H9 (cell line): ENCODE data around the gene SPAG5. TPM values are rescaled to one million over a fixed set of nuclear protein-coding genes. Genes with fewer than 3 reads are reported as not detected.

Source experiments
- DNase-seq: peaks from one replicate; pipeline ENCODE4 v3.0.0-alpha.2; 2017
- H2AFZ ChIP-seq: one replicate; pipeline ENCODE4 v1.6.1; 2013; ENCODE audit warnings: mild to moderate bottlenecking, low read length, control low read depth, moderate library complexity
- H2AK5ac ChIP-seq: 2 replicates; pipeline ENCODE4 v1.6.1; 2013; ENCODE audit warnings: low read length, control low read depth, mixed read lengths; ENCODE audit not compliant: insufficient read length
- H2BK120ac ChIP-seq: one replicate; pipeline ENCODE4 v1.6.1; 2013; ENCODE audit warnings: low read depth, mild to moderate bottlenecking, low read length, control low read depth, inconsistent platforms; ENCODE audit not compliant: poor library complexity, severe bottlenecking
- H2BK12ac ChIP-seq: 2 replicates; pipeline ENCODE4 v1.6.1; 2013; ENCODE audit warnings: low read length, control low read depth, mixed read lengths, low read depth; ENCODE audit not compliant: insufficient read length
- H2BK15ac ChIP-seq: 2 replicates; pipeline ENCODE4 v1.6.1; 2013; ENCODE audit warnings: low read depth, low read length, control low read depth
- H2BK20ac ChIP-seq: one replicate; pipeline ENCODE4 v1.6.1; 2013; ENCODE audit warnings: low read depth, mild to moderate bottlenecking, low read length, control low read depth, inconsistent platforms; ENCODE audit not compliant: poor library complexity, severe bottlenecking
- H2BK5ac ChIP-seq: 2 replicates; pipeline ENCODE4 v1.6.1; 2013; ENCODE audit warnings: low read length, control low read depth, mixed read lengths; ENCODE audit not compliant: insufficient read length
- H3K14ac ChIP-seq: 2 replicates; pipeline ENCODE4 v1.6.1; 2013; ENCODE audit warnings: low read length, control low read depth; ENCODE audit not compliant: insufficient read depth
- H3K18ac ChIP-seq: 2 replicates; pipeline ENCODE4 v1.6.1; 2013; ENCODE audit warnings: low read depth, mild to moderate bottlenecking, mixed read lengths, low read length, control low read depth; ENCODE audit not compliant: insufficient read length
- H3K23ac ChIP-seq: 2 replicates; pipeline ENCODE4 v1.6.1; 2013; ENCODE audit warnings: low read length, control low read depth, mixed read lengths, low read depth; ENCODE audit not compliant: insufficient read length
- H3K23me2 ChIP-seq: 2 replicates; pipeline ENCODE4 v1.6.1; 2013; ENCODE audit warnings: low read depth, mild to moderate bottlenecking, mixed read lengths, low read length, control low read depth; ENCODE audit not compliant: insufficient read length, poor library complexity, severe bottlenecking
- H3K27ac ChIP-seq: 2 replicates; pipeline ENCODE4 v1.5.1; 2013; ENCODE audit warnings: low read length, control low read depth, mixed read lengths, low read depth; ENCODE audit not compliant: insufficient read length
- H3K27me3 ChIP-seq: 2 replicates; pipeline ENCODE4 v1.6.1; 2013; ENCODE audit warnings: low read length, control low read depth, inconsistent platforms; ENCODE audit not compliant: insufficient read depth
- H3K4ac ChIP-seq: 2 replicates; pipeline ENCODE4 v1.6.1; 2013; ENCODE audit warnings: low read depth, mild to moderate bottlenecking, control low read depth, inconsistent platforms, low read length, moderate library complexity
- H3K4me1 ChIP-seq: 2 replicates; pipeline ENCODE4 v1.6.1; 2013; ENCODE audit warnings: low read length, control low read depth, inconsistent platforms; ENCODE audit not compliant: insufficient read depth
- H3K4me2 ChIP-seq: 2 replicates; pipeline ENCODE4 v1.6.1; 2013; ENCODE audit warnings: low read length, control low read depth, mixed read lengths; ENCODE audit not compliant: insufficient read length, insufficient read depth
- H3K56ac ChIP-seq: 2 replicates; pipeline ENCODE4 v1.6.1; 2013; ENCODE audit warnings: low read depth, mild to moderate bottlenecking, mixed read lengths, low read length, control low read depth; ENCODE audit not compliant: insufficient read length
- H3K79me1 ChIP-seq: 2 replicates; pipeline ENCODE4 v1.6.1; 2013; ENCODE audit warnings: low read depth, mild to moderate bottlenecking, moderate library complexity, low read length, control low read depth, inconsistent platforms; ENCODE audit not compliant: insufficient read depth, poor library complexity, severe bottlenecking
- H3K79me2 ChIP-seq: 2 replicates; pipeline ENCODE4 v1.6.1; 2013; ENCODE audit warnings: low read length, control low read depth, inconsistent platforms; ENCODE audit not compliant: insufficient read depth
- H3K9ac ChIP-seq: 2 replicates; pipeline ENCODE4 v1.6.1; 2013; ENCODE audit warnings: low read length, control low read depth, mixed read lengths; ENCODE audit not compliant: insufficient read length; ENCODE audit errors: extremely low read depth
- H3K9me3 ChIP-seq: one replicate; pipeline ENCODE4 v1.6.1; 2013; ENCODE audit warnings: low read depth, low read length, inconsistent platforms; ENCODE audit not compliant: control insufficient read depth
- H3T11ph ChIP-seq: one replicate; pipeline ENCODE4 v1.6.1; 2013; ENCODE audit warnings: mild to moderate bottlenecking, low read length, control low read depth, inconsistent platforms
- H4K20me1 ChIP-seq: one replicate; pipeline ENCODE4 v1.6.1; 2013; ENCODE audit not compliant: control insufficient read depth, insufficient read length, insufficient read depth
- H4K5ac ChIP-seq: 2 replicates; pipeline ENCODE4 v1.6.1; 2013; ENCODE audit warnings: low read depth, mild to moderate bottlenecking, mixed read lengths, low read length, control low read depth; ENCODE audit not compliant: insufficient read length
- H4K8ac ChIP-seq: replicated peaks from 2 replicates; pipeline ENCODE4 v1.6.1; 2013; ENCODE audit warnings: low read length, control low read depth, mixed read lengths, low read depth; ENCODE audit not compliant: insufficient read length
- H4K91ac ChIP-seq: 2 replicates; pipeline ENCODE4 v1.6.1; 2013; ENCODE audit warnings: low read depth, mild to moderate bottlenecking, moderate library complexity, mixed read lengths, low read length, control low read depth; ENCODE audit not compliant: insufficient read length
- H3K27ac Mint-ChIP-seq, 3 experiments: 2 replicates in 2 of 3; 3 replicates in 1 of 3; pipeline ENCODE4 v1.8.0; 2020 to 2021; ENCODE audit warnings: mixed read lengths in 3 of 3, mild to moderate bottlenecking in 1 of 3, moderate library complexity in 1 of 3
- H3K27me3 Mint-ChIP-seq: 2 replicates; pipeline ENCODE4 v1.8.0; 2021; ENCODE audit warnings: low read depth, mild to moderate bottlenecking, moderate library complexity, mixed read lengths
- H3K36me3 Mint-ChIP-seq, 3 experiments: 2 replicates in 2 of 3; 3 replicates in 1 of 3; pipeline ENCODE4 v1.8.0; 2020 to 2021; ENCODE audit warnings: low read depth in 3 of 3, mixed read lengths in 3 of 3; ENCODE audit not compliant: insufficient read depth in 1 of 3
- H3K4me1 Mint-ChIP-seq, 2 experiments: 2 replicates each; pipeline ENCODE4 v1.8.0; 2020; ENCODE audit warnings: mixed read lengths in 2 of 2
- H3K4me3 Mint-ChIP-seq, 2 experiments: 2 replicates in 1 of 2; 3 replicates in 1 of 2; pipeline ENCODE4 v1.8.0; 2020 to 2021; ENCODE audit warnings: mild to moderate bottlenecking in 2 of 2, mixed read lengths in 2 of 2, moderate library complexity in 1 of 2
- H3K9me3 Mint-ChIP-seq, 2 experiments: 2 replicates in 1 of 2; 3 replicates in 1 of 2; pipeline ENCODE4 v1.8.0; 2020; ENCODE audit warnings: mild to moderate bottlenecking in 2 of 2, mixed read lengths in 2 of 2, moderate library complexity in 1 of 2
- WGBS: extraction: QIAGEN DNeasy Blood & Tissue Kit; methylation state at CpG from one replicate; pipeline ENCODE4 v1.1.7; 2013; ENCODE audit warnings: missing lambda C conversion rate, low lambda C conversion rate, mixed read lengths; ENCODE audit not compliant: insufficient read length; ENCODE audit errors: extremely low coverage; 5-methylcytosine and 5-hydroxymethylcytosine counted together
- total RNA-seq: library from RNA; stranded (reverse); gene quantifications from 2 replicates; pipeline ENCODE4 v1.2.1, GENCODE V29; 2021
- TF ChIP-seq, protein P1 (sequence below): fragments of 200-600 bp; sonication (generic); conservative IDR thresholded peaks from 3 replicates; pipeline ENCODE4 v1.8.0; 2021; ENCODE audit warnings: antibody characterized with exemption, mild to moderate bottlenecking

The SPAG5 gene
- total RNA-seq, 1 experiment from 2014 or later = 122 TPM

DNA sequence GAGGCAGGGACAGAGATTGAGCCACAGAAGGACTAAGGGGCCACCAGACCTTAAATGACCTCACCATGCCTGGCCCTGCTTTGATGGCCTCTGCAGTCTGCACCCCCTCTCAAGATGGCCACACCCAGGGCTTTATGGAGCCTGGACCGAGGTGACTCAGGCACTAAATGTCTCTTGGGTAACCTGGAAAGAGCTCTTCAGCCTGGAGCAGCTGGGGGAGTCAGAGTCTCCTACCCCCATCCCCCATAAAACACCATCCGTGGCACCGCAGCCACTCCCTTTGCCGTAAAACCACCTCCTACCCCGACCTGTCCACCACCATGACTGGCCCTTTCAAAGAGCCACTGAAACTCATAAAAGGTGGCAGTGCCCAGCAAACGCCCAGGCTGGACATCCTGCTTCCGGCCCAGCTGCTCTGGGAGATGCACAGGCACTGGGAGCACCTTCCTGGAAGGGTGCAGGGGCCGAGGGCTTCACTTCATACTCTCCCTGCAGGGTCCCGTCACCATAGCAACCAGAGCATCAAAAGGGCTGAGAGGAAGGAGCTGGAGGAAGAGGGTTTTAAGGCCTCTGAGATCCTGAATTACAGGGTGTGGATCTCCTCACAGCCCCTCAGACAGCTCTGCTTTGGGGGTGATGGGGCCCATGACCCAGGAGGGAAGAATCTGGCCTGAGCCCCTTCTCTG is 70.4 kb downstream of the SPAG5 start:
- no peak overlapping the region for H3K23ac ChIP-seq
- no peak overlapping the region for H3K56ac ChIP-seq
- WGBS = no CpG with 5 or more reads among the region's 9 CpGs
- H3K14ac ChIP-seq = no peak overlapping the region
- no peak overlapping the region for H4K8ac ChIP-seq
- Mint-ChIP-seq H3K36me3 (no peaks in the 10 kb centered on the region), H3K4me3 (no peak overlapping the region), H3K27ac (no peak overlapping the region), H3K27me3 (peaks cover 12% of the 10 kb centered on the region), H3K9me3 (no peaks in the 10 kb centered on the region), H3K4me1 (peaks cover 2 to 27% of the 10 kb centered on the region in 2 experiments; a peak in 3 of 4 replicates)
- no peak overlapping the region for H3K4me2 ChIP-seq
- H4K20me1 ChIP-seq = no peaks in the 10 kb centered on the region
- no peaks in the 10 kb centered on the region for H3K4me1 ChIP-seq
- H2BK12ac ChIP-seq = no peak overlapping the region
- H2AK5ac ChIP-seq = no peak overlapping the region
- no peak overlapping the region for H3K18ac ChIP-seq
- H3K27ac ChIP-seq = no peak overlapping the region
- no peak overlapping the region for H2BK120ac ChIP-seq
- no peak overlapping the region for H2BK5ac ChIP-seq
- H3K9ac ChIP-seq = no peak overlapping the region
- H3K9me3 ChIP-seq = no peaks in the 10 kb centered on the region
- H2AFZ ChIP-seq = no peak overlapping the region
- H2BK15ac ChIP-seq = no peak overlapping the region
- H3K4ac ChIP-seq = no peak overlapping the region
- no peak overlapping the region for H2BK20ac ChIP-seq
- H3K79me1 ChIP-seq = no peaks in the 10 kb centered on the region
- no peak overlapping the region for H4K91ac ChIP-seq
- no peaks in the 10 kb centered on the region for H3K23me2 ChIP-seq
- H3T11ph ChIP-seq = no peak overlapping the region
- H3K79me2 ChIP-seq = no peaks in the 10 kb centered on the region
- H4K5ac ChIP-seq = no peak overlapping the region
- no peaks in the 10 kb centered on the region for H3K27me3 ChIP-seq
- TF ChIP-seq, protein P1, sequence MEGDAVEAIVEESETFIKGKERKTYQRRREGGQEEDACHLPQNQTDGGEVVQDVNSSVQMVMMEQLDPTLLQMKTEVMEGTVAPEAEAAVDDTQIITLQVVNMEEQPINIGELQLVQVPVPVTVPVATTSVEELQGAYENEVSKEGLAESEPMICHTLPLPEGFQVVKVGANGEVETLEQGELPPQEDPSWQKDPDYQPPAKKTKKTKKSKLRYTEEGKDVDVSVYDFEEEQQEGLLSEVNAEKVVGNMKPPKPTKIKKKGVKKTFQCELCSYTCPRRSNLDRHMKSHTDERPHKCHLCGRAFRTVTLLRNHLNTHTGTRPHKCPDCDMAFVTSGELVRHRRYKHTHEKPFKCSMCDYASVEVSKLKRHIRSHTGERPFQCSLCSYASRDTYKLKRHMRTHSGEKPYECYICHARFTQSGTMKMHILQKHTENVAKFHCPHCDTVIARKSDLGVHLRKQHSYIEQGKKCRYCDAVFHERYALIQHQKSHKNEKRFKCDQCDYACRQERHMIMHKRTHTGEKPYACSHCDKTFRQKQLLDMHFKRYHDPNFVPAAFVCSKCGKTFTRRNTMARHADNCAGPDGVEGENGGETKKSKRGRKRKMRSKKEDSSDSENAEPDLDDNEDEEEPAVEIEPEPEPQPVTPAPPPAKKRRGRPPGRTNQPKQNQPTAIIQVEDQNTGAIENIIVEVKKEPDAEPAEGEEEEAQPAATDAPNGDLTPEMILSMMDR = no peak
- DNase-seq = no peak
